GM12874 (cell line): Measurements from ENCODE around the gene DNAH9.

Source experiments
- TF ChIP-seq, protein P1 (sequence below): IDR thresholded peaks from 2 replicates; pipeline ENCODE4 v1.5.1; 2011; ENCODE audit warnings: low read depth, mild to moderate bottlenecking, control low read depth, low read length, moderate library complexity; ENCODE audit not compliant: insufficient read depth

DNAH9 gene

DNA sequence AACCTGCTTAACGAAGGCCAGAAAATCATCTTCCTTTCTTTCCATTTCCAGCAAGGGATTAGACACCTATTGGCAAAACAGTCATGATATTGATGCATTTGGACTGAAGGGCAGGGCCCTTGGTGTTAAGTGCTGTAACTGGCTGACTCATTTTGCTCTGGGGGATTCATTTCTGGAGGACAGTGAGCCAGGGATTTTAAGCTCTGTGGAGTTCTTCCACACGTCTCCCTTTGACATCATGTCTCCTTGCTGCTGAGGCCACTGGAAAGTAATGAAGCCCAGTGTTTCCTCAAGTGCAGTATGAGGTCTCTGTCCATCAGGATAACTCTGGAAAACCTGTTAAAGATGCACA, 42.2 kb downstream of the DNAH9 start:
- TF ChIP-seq, protein P1, sequence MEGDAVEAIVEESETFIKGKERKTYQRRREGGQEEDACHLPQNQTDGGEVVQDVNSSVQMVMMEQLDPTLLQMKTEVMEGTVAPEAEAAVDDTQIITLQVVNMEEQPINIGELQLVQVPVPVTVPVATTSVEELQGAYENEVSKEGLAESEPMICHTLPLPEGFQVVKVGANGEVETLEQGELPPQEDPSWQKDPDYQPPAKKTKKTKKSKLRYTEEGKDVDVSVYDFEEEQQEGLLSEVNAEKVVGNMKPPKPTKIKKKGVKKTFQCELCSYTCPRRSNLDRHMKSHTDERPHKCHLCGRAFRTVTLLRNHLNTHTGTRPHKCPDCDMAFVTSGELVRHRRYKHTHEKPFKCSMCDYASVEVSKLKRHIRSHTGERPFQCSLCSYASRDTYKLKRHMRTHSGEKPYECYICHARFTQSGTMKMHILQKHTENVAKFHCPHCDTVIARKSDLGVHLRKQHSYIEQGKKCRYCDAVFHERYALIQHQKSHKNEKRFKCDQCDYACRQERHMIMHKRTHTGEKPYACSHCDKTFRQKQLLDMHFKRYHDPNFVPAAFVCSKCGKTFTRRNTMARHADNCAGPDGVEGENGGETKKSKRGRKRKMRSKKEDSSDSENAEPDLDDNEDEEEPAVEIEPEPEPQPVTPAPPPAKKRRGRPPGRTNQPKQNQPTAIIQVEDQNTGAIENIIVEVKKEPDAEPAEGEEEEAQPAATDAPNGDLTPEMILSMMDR, result no peak

GRCh38 chr17:11641521-11642275, 43.4 kb downstream of the DNAH9 start:
- TF ChIP-seq, protein P1, result no peak

DNA sequence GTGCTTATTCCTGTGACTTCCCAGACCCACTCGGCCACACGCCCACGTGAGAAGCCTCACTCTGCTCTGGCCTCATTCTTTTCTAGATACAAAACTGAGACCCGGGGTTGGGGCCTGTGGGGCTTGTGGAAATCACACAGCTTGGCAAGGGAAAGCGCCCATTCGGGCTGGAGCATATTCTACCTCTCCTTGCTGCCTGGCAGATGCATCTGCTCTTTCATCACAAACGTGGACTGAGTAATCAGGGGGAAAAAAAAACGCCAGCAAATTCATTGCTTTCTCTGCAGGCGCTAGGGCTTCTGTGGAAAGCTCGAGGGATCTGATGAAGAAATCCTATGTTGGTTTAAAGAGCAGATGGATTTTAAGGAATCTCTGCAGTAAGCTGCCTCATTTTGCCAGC, 44.4 kb downstream of the DNAH9 start:
- TF ChIP-seq, protein P1, result no peak

GRCh38 chr17:11643851-11644250, 45.6 kb downstream of the DNAH9 start:
- TF ChIP-seq, protein P1, result no peak

- TF ChIP-seq, protein P1, result peak; percentile 62
Measured at GRCh38 chr17:11644265-11645212, 46.3 kb downstream of the DNAH9 start.

- TF ChIP-seq, protein P1, result no peak
Measured at GRCh38 chr17:11645426-11645825, 47.2 kb downstream of the DNAH9 start.

DNA sequence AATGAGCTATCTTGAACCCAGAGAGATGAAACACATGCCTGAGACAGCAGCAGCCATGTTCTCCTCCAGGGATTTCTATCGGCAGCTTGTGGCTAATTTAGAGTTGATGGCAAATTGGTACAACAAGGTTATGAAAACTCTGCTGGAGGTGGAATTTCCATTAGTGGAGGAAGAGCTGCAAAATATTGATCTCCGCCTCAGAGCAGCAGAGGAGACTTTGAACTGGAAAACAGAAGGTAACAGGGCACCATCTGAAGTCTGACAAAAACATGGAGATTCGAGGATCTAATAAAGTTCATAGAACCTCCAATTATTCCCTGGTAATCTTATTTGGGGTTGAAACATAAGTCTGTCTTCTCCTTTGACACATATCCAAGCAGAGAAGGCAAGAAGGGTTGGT, 52.8 kb downstream of the DNAH9 start:
- TF ChIP-seq, protein P1, result no peak
